HEK293T (cell line): ENCODE results near the gene DNAH12.

Experiments used
- CTCF ChIA-PET: fragments of 350-600 bp; formaldehyde crosslinking; extraction: SDS; loops from one replicate; lab custom pipeline; 2021; ENCODE audit warnings: antibody characterized with exemption, inconsistent platforms; lab: Yijun Ruan, JAX
- POLR2A ChIA-PET: fragments of 350-600 bp; formaldehyde crosslinking; extraction: SDS; loops from one replicate; lab custom pipeline; 2020; ENCODE audit warnings: antibody characterized with exemption, inconsistent platforms; lab: Yijun Ruan, JAX
- DNase-seq: peaks from one replicate; pipeline ENCODE4 v3.0.0; 2012; ENCODE audit warnings: mixed read lengths; ENCODE audit errors: extremely low spot score
- ARNT ChIP-seq: fragments of 450-650 bp; IDR thresholded peaks from 2 replicates; pipeline ENCODE4 v1.6.1; 2017; ENCODE audit warnings: mild to moderate bottlenecking
- BHLHE40 ChIP-seq: fragments of 450-650 bp; IDR thresholded peaks from 2 replicates; pipeline ENCODE4 v1.6.1; 2016; ENCODE audit warnings: mild to moderate bottlenecking, moderate library complexity, borderline replicate concordance
- CTBP1 ChIP-seq: fragments of 450-650 bp; IDR thresholded peaks from 2 replicates; pipeline ENCODE4 v1.6.1; 2016; ENCODE audit warnings: borderline replicate concordance
- ELF4 ChIP-seq: fragments of 450-650 bp; IDR thresholded peaks from 2 replicates; pipeline ENCODE4 v1.6.1; 2017; ENCODE audit warnings: antibody characterized with exemption
- FOXA1 ChIP-seq: fragments of 450-650 bp; IDR thresholded peaks from 2 replicates; pipeline ENCODE4 v1.6.1; 2016; ENCODE audit warnings: mild to moderate bottlenecking
- FOXK2 ChIP-seq: fragments of 450-650 bp; IDR thresholded peaks from 2 replicates; pipeline ENCODE4 v1.6.1; 2016; ENCODE audit warnings: mild to moderate bottlenecking
- FOXM1 ChIP-seq: fragments of 450-650 bp; IDR thresholded peaks from 2 replicates; pipeline ENCODE4 v1.6.1; 2017; ENCODE audit warnings: mild to moderate bottlenecking, borderline replicate concordance
- HDGF ChIP-seq: fragments of 450-650 bp; IDR thresholded peaks from 2 replicates; pipeline ENCODE4 v1.6.1; 2017; ENCODE audit warnings: antibody characterized with exemption, borderline replicate concordance
- L3MBTL2 ChIP-seq: fragments of 450-650 bp; conservative IDR thresholded peaks from 2 replicates; pipeline ENCODE4 v1.6.1; 2016; ENCODE audit warnings: mild to moderate bottlenecking
- LEF1 ChIP-seq: fragments of 450-650 bp; IDR thresholded peaks from 2 replicates; pipeline ENCODE4 v1.6.1; 2017; ENCODE audit warnings: mild to moderate bottlenecking, borderline replicate concordance
- NFRKB ChIP-seq: fragments of 450-650 bp; IDR thresholded peaks from 2 replicates; pipeline ENCODE4 v1.6.1; 2016; ENCODE audit warnings: mild to moderate bottlenecking, moderate library complexity
- SP1 ChIP-seq: fragments of 450-650 bp; IDR thresholded peaks from 2 replicates; pipeline ENCODE4 v1.6.1; 2017
- SUZ12 ChIP-seq: fragments of 450-650 bp; IDR thresholded peaks from 2 replicates; pipeline ENCODE4 v1.6.1; 2016; ENCODE audit warnings: mild to moderate bottlenecking
- TARDBP ChIP-seq: fragments of 450-650 bp; IDR thresholded peaks from 2 replicates; pipeline ENCODE4 v1.6.1; 2016
- ZNF384 ChIP-seq: fragments of 450-650 bp; IDR thresholded peaks from 2 replicates; pipeline ENCODE4 v1.6.1; 2016
- TF ChIP-seq, protein P1 (sequence below): fragments of 450-650 bp; IDR thresholded peaks from 2 replicates; pipeline ENCODE4 v1.6.1; 2016

Gene DNAH12

DNA sequence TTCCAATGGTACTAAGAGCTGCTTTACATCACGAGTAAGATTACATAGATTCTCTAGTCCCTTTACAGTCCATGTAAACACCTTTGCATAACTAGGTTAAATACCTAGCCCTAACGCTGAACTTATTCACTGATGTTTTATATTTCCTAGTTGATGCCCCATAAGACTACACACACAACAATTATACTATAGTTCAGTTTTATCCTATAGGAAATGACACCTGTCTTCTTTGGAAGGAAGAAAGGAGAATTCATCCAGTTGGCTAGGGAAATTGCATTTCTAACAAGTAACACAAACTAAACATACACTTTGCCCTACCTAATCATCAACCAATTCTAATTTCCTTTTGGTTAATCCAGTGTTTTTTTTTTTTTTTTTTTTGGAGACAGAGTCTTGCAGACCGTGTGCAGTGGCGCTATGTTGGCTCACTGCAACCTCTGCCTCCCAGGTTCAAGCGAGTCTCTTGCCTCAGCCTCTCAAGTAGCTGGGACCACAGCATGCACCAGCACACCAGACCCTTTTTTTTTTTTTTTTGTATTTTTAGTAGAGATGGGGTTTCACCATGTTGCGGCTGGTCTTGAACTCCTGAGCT is 25.8 kb upstream of the DNAH12 start:
- TF ChIP-seq SP1 (no peak), HDGF (no peak), LEF1 (no peak), FOXK2 (no peak), CTBP1 (no peak), BHLHE40 (no peak), ARNT (no peak), ELF4 (no peak), SUZ12 (no peak), L3MBTL2 (no peak)
- DNase-seq: no peak
- POLR2A ChIA-PET: interaction anchor here (1.1 kb wide), 1 partner anchor 14 kb away, joined by 3 read pairs; the partner anchor contains the start of gene PDE12
- CTCF ChIA-PET: interaction anchor here (0.6 kb wide), 1 partner anchor 146 kb away, joined by 3 read pairs; no protein-coding TSS in a partner anchor

DNA sequence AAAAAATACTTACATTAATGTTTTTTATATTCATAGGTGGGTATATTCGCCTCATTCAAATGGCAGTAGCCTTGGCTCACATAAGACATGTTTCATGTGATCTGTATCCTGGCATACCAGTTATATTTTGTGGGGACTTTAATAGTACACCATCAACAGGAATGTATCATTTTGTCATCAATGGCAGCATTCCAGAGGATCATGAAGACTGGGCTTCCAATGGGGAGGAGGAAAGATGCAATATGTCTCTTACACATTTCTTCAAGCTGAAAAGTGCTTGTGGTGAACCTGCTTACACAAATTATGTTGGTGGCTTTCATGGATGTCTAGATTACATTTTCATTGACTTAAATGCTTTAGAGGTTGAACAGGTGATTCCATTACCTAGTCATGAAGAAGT is 15.4 kb upstream of the DNAH12 start:
- TF ChIP-seq BHLHE40 (no peak), NFRKB (no peak), SP1 (no peak), HDGF (no peak), FOXA1 (no peak), ELF4 (no peak), TARDBP (no peak), SUZ12 (no peak)

DNA sequence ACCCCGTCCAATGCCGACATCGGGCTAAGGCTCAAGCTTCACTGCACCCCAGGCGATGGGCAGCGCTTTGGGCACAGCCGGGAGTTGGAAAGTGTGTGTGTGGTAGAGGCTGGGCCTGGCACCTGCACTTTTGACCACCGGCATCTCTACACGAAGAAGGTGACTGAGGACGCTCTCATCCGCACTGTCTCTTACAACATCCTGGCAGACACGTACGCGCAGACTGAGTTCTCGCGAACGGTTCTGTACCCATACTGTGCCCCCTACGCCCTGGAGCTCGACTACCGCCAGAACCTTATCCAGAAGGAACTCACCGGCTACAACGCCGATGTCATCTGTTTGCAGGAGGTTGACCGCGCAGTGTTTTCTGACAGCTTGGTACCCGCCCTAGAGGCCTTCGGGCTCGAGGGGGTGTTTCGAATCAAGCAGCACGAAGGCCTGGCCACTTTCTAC is 13.0 kb upstream of the DNAH12 start:
- DNase-seq: peak; percentile 39

More for the DNA sequence above, 15.4 kb upstream of the DNAH12 start:
- CTCF ChIA-PET: no interaction called here
- POLR2A ChIA-PET: no interaction called here
- no peak for DNase-seq

DNA sequence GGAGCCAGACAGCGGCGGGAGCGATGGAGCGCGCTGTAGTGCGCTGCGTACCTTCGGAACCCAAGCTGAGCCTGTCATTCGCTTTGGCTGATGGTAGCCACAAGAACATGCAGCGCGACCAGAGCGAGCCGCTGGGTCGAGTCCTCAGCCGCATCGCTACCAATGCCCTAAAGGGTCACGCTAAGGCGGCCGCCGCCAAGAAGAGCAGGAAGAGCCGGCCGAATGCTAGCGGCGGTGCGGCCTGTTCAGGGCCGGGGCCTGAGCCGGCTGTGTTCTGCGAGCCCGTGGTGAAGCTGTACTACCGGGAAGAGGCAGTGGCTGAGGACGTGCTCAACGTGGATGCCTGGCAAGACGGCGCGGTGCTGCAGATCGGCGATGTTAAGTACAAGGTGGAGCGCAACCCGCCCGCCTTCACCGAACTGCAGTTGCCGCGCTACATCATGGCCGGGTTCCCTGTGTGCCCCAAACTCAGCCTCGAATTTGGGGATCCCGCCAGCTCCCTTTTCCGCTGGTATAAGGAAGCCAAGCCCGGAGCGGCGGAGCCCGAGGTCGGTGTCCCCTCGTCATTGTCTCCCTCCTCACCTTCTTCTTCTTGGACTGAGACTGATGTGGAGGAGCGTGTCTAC is 12.4 kb upstream of the DNAH12 start:
- DNase-seq: peak; percentile 26
- CTCF ChIA-PET: interaction anchor here (1.0 kb wide), 1 partner anchor 159 kb away, joined by 3 read pairs; no protein-coding TSS in a partner anchor
- TF ChIP-seq FOXK2 (no peak), BHLHE40 (no peak), ARNT (no peak), L3MBTL2 (no peak), FOXM1 (no peak), SP1 (no peak), SUZ12 (no peak), ZNF384 (no peak), FOXA1 (no peak), NFRKB (no peak), CTBP1 (no peak), ELF4 (no peak), TARDBP (no peak), LEF1 (no peak), HDGF (no peak)
- TF ChIP-seq, protein P1, sequence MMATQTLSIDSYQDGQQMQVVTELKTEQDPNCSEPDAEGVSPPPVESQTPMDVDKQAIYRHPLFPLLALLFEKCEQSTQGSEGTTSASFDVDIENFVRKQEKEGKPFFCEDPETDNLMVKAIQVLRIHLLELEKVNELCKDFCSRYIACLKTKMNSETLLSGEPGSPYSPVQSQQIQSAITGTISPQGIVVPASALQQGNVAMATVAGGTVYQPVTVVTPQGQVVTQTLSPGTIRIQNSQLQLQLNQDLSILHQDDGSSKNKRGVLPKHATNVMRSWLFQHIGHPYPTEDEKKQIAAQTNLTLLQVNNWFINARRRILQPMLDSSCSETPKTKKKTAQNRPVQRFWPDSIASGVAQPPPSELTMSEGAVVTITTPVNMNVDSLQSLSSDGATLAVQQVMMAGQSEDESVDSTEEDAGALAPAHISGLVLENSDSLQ: no peak
- POLR2A ChIA-PET: interaction anchor here (0.7 to 3.7 kb wide), 10 partner anchors 11 to 328 kb away, joined by 3 to 30 read pairs (median 3); partner anchors contain the start of genes ARF4 and DNAH12

More for the DNA sequence above, 13.0 kb upstream of the DNAH12 start:
- TF ChIP-seq L3MBTL2: 0 out of 2 replicates have a peak, but pooled peaks have one; percentile 8
- no peak for TF ChIP-seq SP1
- no peak for TF ChIP-seq TARDBP
- POLR2A ChIA-PET: interaction anchor here (1.2 to 3.7 kb wide), 4 partner anchors 12 to 38 kb away, joined by 3 to 30 read pairs (median 12); partner anchors contain the start of genes ARF4 and DNAH12
- CTCF ChIA-PET: no interaction called here

DNA sequence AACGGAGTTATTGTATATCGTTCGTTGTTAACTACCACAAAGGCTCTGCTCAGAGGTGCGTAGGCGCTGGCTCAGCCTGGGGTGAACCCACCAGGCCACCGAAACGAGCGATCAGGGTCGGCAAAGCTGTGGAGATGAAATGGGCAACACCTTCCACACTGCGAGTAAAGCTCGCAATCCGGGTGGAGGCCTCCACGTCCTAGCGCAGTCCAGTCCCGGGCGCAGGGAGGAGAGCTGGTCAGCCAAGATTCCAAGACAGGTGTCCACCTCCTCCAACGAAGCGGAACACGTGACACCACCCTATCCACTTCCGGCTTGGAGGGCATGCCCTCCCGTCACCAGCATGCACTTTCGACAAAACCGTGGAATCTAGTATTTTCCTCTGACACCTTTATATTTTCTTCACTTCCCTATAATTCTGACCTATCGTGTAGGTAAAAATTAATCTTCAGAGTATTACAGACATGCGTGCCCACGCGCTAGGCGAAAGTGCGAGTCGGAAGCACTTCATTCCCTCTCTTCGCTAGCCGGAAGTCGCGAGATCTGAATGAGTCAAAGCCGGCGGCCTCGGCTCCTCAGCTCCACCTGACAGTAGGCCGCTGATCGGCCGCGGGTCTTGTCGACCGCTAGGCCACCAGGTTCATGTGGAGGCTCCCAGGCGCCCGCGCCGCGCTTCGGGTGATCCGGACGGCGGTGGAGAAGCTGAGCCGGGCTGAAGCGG is 11.8 kb upstream of the DNAH12 start, which contains the start of gene PDE12:
Gene PDE12, plus strand, starts transcription at position 537 of the 721 bp plus-strand sequence. Its CDS starts 106 bp downstream, at position 643.
- TF ChIP-seq CTBP1: peak; percentile 79; the same call in 1 of the 2 replicates
- TF ChIP-seq NFRKB: 0 out of 2 replicates have a peak, but pooled peaks have one; percentile 45
- TF ChIP-seq SUZ12: no peak
- peak; percentile 99 for TF ChIP-seq ELF4
- TF ChIP-seq ZNF384: no peak
- TF ChIP-seq L3MBTL2: peak; percentile 99
- ChIA-PET POLR2A (interaction anchor here (0.6 to 3.7 kb wide), 13 partner anchors 11 to 328 kb away, joined by 3 to 30 read pairs (median 3); partner anchors contain the start of genes ARF4 and DNAH12), CTCF (interaction anchor here (1.0 kb wide), 1 partner anchor 159 kb away, joined by 3 read pairs; no protein-coding TSS in a partner anchor)
- peak; percentile 80 for DNase-seq

DNA sequence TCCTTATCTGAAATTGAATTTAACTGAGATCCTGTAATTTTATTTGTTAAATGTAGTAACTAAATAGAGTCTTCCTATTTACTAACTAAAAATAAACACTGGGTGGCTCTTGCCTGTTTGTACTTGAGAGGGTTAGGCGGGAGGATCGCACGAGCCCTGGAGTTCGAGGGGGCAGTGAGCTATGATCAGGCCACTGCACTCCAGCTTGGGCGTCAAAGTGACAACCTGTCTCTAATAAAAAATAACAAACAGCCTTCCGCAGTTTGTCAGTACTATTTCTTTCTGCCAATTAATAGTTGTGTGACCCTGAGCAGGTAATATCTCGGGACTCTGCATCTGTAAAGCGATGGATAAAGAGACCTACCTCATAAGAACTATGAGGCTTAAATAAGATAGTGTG is 11.2 kb upstream of the DNAH12 start:
- ChIA-PET POLR2A (interaction anchor here (1.0 to 3.7 kb wide), 7 partner anchors 10 to 91 kb away, joined by 3 to 30 read pairs (median 3); partner anchors contain the start of genes ARF4 and DNAH12), CTCF (interaction anchor here (0.6 to 1.0 kb wide), 2 partner anchors 158 to 301 kb away, joined by 3 read pairs; no protein-coding TSS in a partner anchor)
- TF ChIP-seq L3MBTL2 (no peak), LEF1 (no peak), NFRKB (no peak), HDGF (no peak), CTBP1 (no peak), ZNF384 (no peak), FOXA1 (no peak), FOXK2 (no peak), ELF4 (no peak), BHLHE40 (no peak), SP1 (no peak), FOXM1 (no peak), TARDBP (no peak), ARNT (no peak), SUZ12 (no peak)
- TF ChIP-seq, protein P1: no peak
- peak; percentile 12 for DNase-seq
